Gastroesophageal sphincter (tissue), 4 donors: Measurements from ENCODE around the gene ULK4. TPM values are rescaled to one million over a fixed set of nuclear protein-coding genes. Genes with fewer than 3 reads are reported as not detected.

Source experiments
- ATAC-seq: fragments of 150-250 bp; one replicate; pipeline ENCODE4 v1.9.1; 2016; ENCODE audit warnings: mild to moderate bottlenecking, moderate library complexity
- H3K27ac ChIP-seq, 4 donors: fragments of 200-600 bp; sonication (generic) in 3 of 4; 1 replicate in 3 of 4; 2 replicates in 1 of 4; pipeline ENCODE4 v1.5.1; 2016 to 2019
- H3K27me3 ChIP-seq: fragments of 200-600 bp; sonication (generic); one replicate; pipeline ENCODE4 v1.5.1; 2019
- H3K36me3 ChIP-seq, 2 donors: fragments of 200-600 bp; sonication (generic); one replicate each; pipeline ENCODE4 v1.5.1; 2019; ENCODE audit warnings: control low read depth in 1 of 2
- H3K4me1 ChIP-seq, 3 donors: fragments of 200-600 bp; sonication (generic); 1 replicate in 2 of 3; 2 replicates in 1 of 3; pipeline ENCODE4 v1.5.1; 2016 to 2019; ENCODE audit warnings: control low read depth in 2 of 3
- H3K4me3 ChIP-seq, 2 donors: fragments of 200-600 bp; sonication (generic); one replicate each; pipeline ENCODE4 v1.5.1; 2019; ENCODE audit warnings: mild to moderate bottlenecking in 1 of 2, moderate library complexity in 1 of 2
- H3K9me3 ChIP-seq, 3 donors: fragments of 200-600 bp; sonication (generic); one replicate each; pipeline ENCODE4 v1.5.1; 2017 to 2019; ENCODE audit warnings: control low read depth in 2 of 3
- CTCF ChIP-seq, 4 experiments: fragments of 200-600 bp in 2 of 4; fragments of 450-650 bp in 2 of 4; sonication (generic) in 1 of 4; IDR thresholded peaks; one replicate each; pipeline ENCODE4 v1.5.1; 2017 to 2019; ENCODE audit warnings: antibody characterized with exemption in 4 of 4, mild to moderate bottlenecking in 2 of 4, moderate library complexity in 2 of 4
- EP300 ChIP-seq: sonication (generic); formaldehyde crosslinking; IDR thresholded peaks from one replicate; pipeline ENCODE4 v1.6.1; 2017; ENCODE audit warnings: antibody characterized with exemption, mild to moderate bottlenecking
- POLR2A ChIP-seq, 2 donors: fragments of 450-650 bp; IDR thresholded peaks; one replicate each; pipeline ENCODE4 v1.6.1; 2017; ENCODE audit warnings: antibody characterized with exemption in 2 of 2, mild to moderate bottlenecking in 2 of 2, moderate library complexity in 1 of 2
- POLR2AphosphoS5 ChIP-seq: sonication (generic); formaldehyde crosslinking; IDR thresholded peaks from one replicate; pipeline ENCODE4 v1.6.1; 2017; ENCODE audit warnings: antibody characterized with exemption
- WGBS, 2 donors: methylation state at CpG; one replicate each; pipeline ENCODE4 v1.1.5; 2018; ENCODE audit warnings: low coverage in 1 of 2; 5-methylcytosine and 5-hydroxymethylcytosine counted together
- total RNA-seq, 4 donors: library from RNA; depleted of rRNA; stranded (reverse); fragments of >200 nt; gene quantifications; one replicate each; pipeline ENCODE4 v1.1.0, GENCODE V29; 2016

Gene ULK4
- total RNA-seq, 4 donors from 2014 or later = 3.8 to 15.4 (median 8.8) TPM

DNA sequence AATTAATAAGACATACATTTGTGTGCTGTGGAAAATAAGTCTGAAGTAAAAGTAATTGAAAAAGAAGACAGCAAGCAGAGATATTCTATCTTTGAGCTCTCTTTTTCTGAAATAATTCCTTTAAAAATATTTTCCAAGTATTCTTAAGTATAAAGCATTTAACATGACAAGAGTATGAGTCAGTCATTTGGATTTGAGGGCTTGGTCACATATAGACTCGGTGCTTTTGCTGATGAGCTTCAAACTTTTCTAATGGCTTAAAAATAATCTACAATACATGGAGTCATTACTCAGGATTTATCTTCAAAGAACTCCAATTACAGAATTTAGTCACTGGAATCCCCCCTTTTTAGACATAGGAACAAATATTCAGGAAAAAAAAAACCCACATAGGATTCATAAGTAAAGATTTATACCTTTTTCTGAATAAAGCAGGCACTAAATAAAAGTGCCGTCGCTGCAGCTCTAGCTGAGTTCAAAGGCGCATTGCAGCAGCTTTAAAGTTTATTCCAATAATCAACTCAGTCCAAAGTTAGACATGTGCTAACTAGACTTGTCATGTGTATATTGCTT lies 615.1 kb downstream of the ULK4 start:
- H3K27ac ChIP-seq = no peak overlapping the region
- no peak overlapping the region for H3K4me3 ChIP-seq
- no peaks in the 10 kb centered on the region for H3K36me3 ChIP-seq
- no peak for TF ChIP-seq POLR2A (IDR thresholded peaks at IDR 0.05)
- TF ChIP-seq CTCF (IDR thresholded peaks at IDR 0.05) = no peak
- no peak for TF ChIP-seq EP300
- no peak for TF ChIP-seq POLR2AphosphoS5
- no peaks in the 10 kb centered on the region for H3K27me3 ChIP-seq
- H3K4me1 ChIP-seq = no peaks in the 10 kb centered on the region
- ATAC-seq = no peak
- 67 to 72% methylated on average over 4 of the region's 4 CpGs for WGBS, 2 donors
- H3K9me3 ChIP-seq = peaks cover 0 to 11% (median 0%) of the 10 kb centered on the region in 3 donors

DNA sequence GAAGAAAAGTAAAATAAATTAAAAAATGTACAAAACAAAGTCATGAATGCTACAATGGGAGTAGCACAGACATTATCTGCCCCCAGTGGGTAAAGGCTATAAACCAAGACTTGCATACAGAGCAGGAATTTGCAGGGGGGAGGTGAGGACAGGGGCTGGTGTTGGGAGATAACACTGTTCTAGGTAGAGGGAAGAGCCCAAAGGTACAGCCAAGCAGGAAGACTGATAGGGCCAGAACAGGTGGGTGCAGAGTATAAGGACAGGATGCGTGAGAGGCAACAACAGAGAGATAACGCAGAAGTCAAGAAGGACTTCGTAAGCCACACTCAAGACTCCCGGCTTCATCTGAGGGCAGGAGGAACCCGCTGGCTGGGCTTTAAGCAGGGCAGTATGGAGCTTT lies 616.1 kb downstream of the ULK4 start:
- 91 to 92% methylated on average over 5 of the region's 5 CpGs for WGBS, 2 donors
- no peaks in the 10 kb centered on the region for H3K4me1 ChIP-seq
- TF ChIP-seq EP300 = no peak
- no peak for TF ChIP-seq POLR2AphosphoS5
- TF ChIP-seq POLR2A (IDR thresholded peaks at IDR 0.05) = no peak
- no peak for TF ChIP-seq CTCF (IDR thresholded peaks at IDR 0.05)

DNA sequence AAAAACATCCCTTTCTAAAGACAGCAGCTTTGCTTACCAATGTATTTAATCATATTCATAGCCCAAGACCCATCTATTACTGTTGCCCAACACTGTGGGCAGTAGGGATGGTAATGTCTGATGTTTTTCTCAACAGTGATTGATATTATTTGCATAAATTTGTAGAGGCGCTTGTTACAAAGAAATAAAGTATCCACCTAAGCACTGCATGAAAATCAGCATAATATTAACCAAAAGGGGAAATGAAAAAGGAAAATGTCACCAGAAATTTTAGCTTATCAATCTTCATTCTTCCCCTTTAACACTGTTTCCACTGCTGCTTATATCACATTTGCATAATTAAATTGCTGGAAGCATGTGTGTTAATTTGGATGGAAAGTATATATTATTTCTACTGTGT lies 622.1 kb downstream of the ULK4 start:
- ATAC-seq = no peak
- Histone ChIP-seq H3K9me3 (peaks cover 0 to 5% (median 0%) of the 10 kb centered on the region in 3 donors), H3K27ac (no peak overlapping the region), H3K36me3 (no peaks in the 10 kb centered on the region), H3K4me3 (no peak overlapping the region), H3K27me3 (no peaks in the 10 kb centered on the region), H3K4me1 (peaks cover 0 to 4% (median 0%) of the 10 kb centered on the region in 3 donors)
- 100% methylated on average over 1 of the region's 1 CpG for WGBS, 2 donors
- TF ChIP-seq POLR2A (IDR thresholded peaks at IDR 0.05) = no peak
- TF ChIP-seq CTCF (IDR thresholded peaks at IDR 0.05) = no peak
- TF ChIP-seq EP300 = no peak

More for the DNA sequence above, 616.1 kb downstream of the ULK4 start:
- H3K27ac ChIP-seq = no peak overlapping the region
- no peak for ATAC-seq
- H3K9me3 ChIP-seq = peaks cover 0 to 11% (median 0%) of the 10 kb centered on the region in 3 donors
- H3K27me3 ChIP-seq = no peaks in the 10 kb centered on the region
- H3K4me3 ChIP-seq = no peak overlapping the region
- no peaks in the 10 kb centered on the region for H3K36me3 ChIP-seq

GRCh38 chr3:41338276-41338675 lies 623.6 kb downstream of the ULK4 start:
- Histone ChIP-seq H3K4me3 (no peak overlapping the region), H3K9me3 (no peaks in the 10 kb centered on the region), H3K4me1 (peaks cover 0 to 4% (median 0%) of the 10 kb centered on the region in 3 donors), H3K27me3 (no peaks in the 10 kb centered on the region), H3K27ac (no peak overlapping the region), H3K36me3 (no peaks in the 10 kb centered on the region)
- TF ChIP-seq CTCF (IDR thresholded peaks at IDR 0.05) = no peak
- no peak for TF ChIP-seq POLR2AphosphoS5
- WGBS, 2 donors = 18 to 43% methylated on average over 1 of the region's 1 CpG
- no peak for ATAC-seq

- no peak overlapping the region for H3K4me3 ChIP-seq
- H3K27me3 ChIP-seq = no peaks in the 10 kb centered on the region
- ATAC-seq = no peak
- TF ChIP-seq CTCF (IDR thresholded peaks at IDR 0.05) (no peak), POLR2AphosphoS5 (no peak)
- WGBS, 2 donors = 80% methylated on average over 1 of the region's 2 CpGs; no CpG with 5 or more reads in 1 of the 2 donors
- peaks cover 0 to 4% (median 0%) of the 10 kb centered on the region in 3 donors for H3K4me1 ChIP-seq
- H3K36me3 ChIP-seq = no peaks in the 10 kb centered on the region
- no peak overlapping the region for H3K27ac ChIP-seq
- H3K9me3 ChIP-seq = no peaks in the 10 kb centered on the region
These were observed 627.5 kb downstream of the ULK4 start for GRCh38 chr3:41334426-41334825.
